Fibroblast of lung (primary cell): ENCODE measurements around the gene HAUS3.

Experiments used
- CTCF ChIP-seq, 2 donors: IDR thresholded peaks in 1 of 2; conservative IDR thresholded peaks in 1 of 2; 1 replicate in 1 of 2; 2 replicates in 1 of 2; pipeline ENCODE4 v1.5.1; 2011 to 2012; ENCODE audit warnings: low read length in 2 of 2, control low read depth in 1 of 2, inconsistent platforms in 1 of 2, low read depth in 1 of 2, mild to moderate bottlenecking in 1 of 2
- EZH2 ChIP-seq: IDR thresholded peaks from 2 replicates; pipeline ENCODE4 v1.5.1; 2012; ENCODE audit warnings: low read length, control low read depth, mild to moderate bottlenecking; ENCODE audit errors: missing control alignments

GRCh38 chr4:2256781-2257191 is 14.9 kb upstream of the HAUS3 start:
- TF ChIP-seq EZH2 = no peak
- TF ChIP-seq CTCF (conservative IDR thresholded peaks at IDR 0.05 in 1 of 2, IDR thresholded peaks at IDR 0.05 in 1 of 2; ENCODE audit: low read depth in 1 of 2, low read length in 2 of 2) = no peak
